Liver (tissue), 3 donors: ENCODE data around the gene TESMIN.

Source experiments
- ATF3 ChIP-seq: IDR thresholded peaks from 2 replicates; pipeline ENCODE4 v1.6.1; 2016; ENCODE audit warnings: antibody characterized with exemption
- CTCF ChIP-seq: fragments of 150-350 bp; IDR thresholded peaks from 2 replicates; pipeline ENCODE4 v1.5.1; 2017; ENCODE audit warnings: improper control_type of control experiment, low read depth, low read length; ENCODE audit not compliant: missing input control
- FOXA1 ChIP-seq: IDR thresholded peaks from 2 replicates; pipeline ENCODE4 v1.6.1; 2016; ENCODE audit warnings: antibody characterized with exemption
- JUND ChIP-seq, 2 donors: IDR thresholded peaks; 2 replicates each; pipeline ENCODE4 v1.6.1; 2016; ENCODE audit warnings: antibody characterized with exemption in 2 of 2
- MAX ChIP-seq: IDR thresholded peaks from 2 replicates; pipeline ENCODE4 v1.6.1; 2016; ENCODE audit warnings: antibody characterized with exemption
- RXRA ChIP-seq, 2 donors: IDR thresholded peaks; 2 replicates each; pipeline ENCODE4 v1.6.1; 2017 to 2018; ENCODE audit warnings: antibody characterized with exemption in 2 of 2, mild to moderate bottlenecking in 1 of 2
- SP1 ChIP-seq: IDR thresholded peaks from 2 replicates; pipeline ENCODE4 v1.6.1; 2018; ENCODE audit warnings: antibody characterized with exemption, mild to moderate bottlenecking
- TAF1 ChIP-seq: conservative IDR thresholded peaks from 2 replicates; pipeline ENCODE4 v1.6.1; 2016; ENCODE audit warnings: antibody characterized with exemption, mild to moderate bottlenecking
- YY1 ChIP-seq: IDR thresholded peaks from 2 replicates; pipeline ENCODE4 v1.6.1; 2016; ENCODE audit warnings: antibody characterized with exemption, mild to moderate bottlenecking
- ZBTB33 ChIP-seq: IDR thresholded peaks from 2 replicates; pipeline ENCODE4 v1.6.1; 2016; ENCODE audit warnings: antibody characterized with exemption
- donor health status: healthy.
- donor health status: healthy.

GRCh38 chr11:68796801-68797200 is 45.5 kb upstream of the TESMIN start:
- TF ChIP-seq SP1 (no peak), CTCF (no peak), RXRA (IDR thresholded peaks at IDR 0.05) (no peak), ZBTB33 (no peak), TAF1 (no peak), YY1 (no peak), JUND (IDR thresholded peaks at IDR 0.05) (no peak), FOXA1 (no peak), MAX (no peak), ATF3 (no peak)
